Smooth muscle cell (in vitro differentiated cells): ENCODE results near the gene RPS15. TPM values are rescaled to one million over a fixed set of nuclear protein-coding genes. Genes with fewer than 3 reads are reported as not detected.

ENCODE experiments used
- DNase-seq: peaks from one replicate; lab custom pipeline; 2025; ENCODE audit not compliant: unreplicated experiment; lab: John Stamatoyannopoulos, UW
- H2AFZ ChIP-seq: fragments of 200-600 bp; sonication (generic); 2 replicates; pipeline ENCODE4 v1.6.0; 2016; ENCODE audit warnings: antibody characterized with exemption, low read depth, mild to moderate bottlenecking
- H3F3A ChIP-seq: fragments of 200-600 bp; sonication (generic); 2 replicates; pipeline ENCODE4 v1.6.0; 2017; ENCODE audit warnings: antibody characterized with exemption, low read depth
- H3K27ac ChIP-seq: fragments of 200-600 bp; sonication (generic); 2 replicates; pipeline ENCODE4 v1.5.1; 2016; ENCODE audit warnings: low read depth, mild to moderate bottlenecking
- H3K27me3 ChIP-seq: fragments of 200-600 bp; sonication (generic); 2 replicates; pipeline ENCODE4 v1.6.1; 2016; ENCODE audit warnings: low read depth, mild to moderate bottlenecking
- H3K36me3 ChIP-seq: fragments of 200-600 bp; sonication (generic); 2 replicates; pipeline ENCODE4 v1.5.1; 2016; ENCODE audit warnings: low read depth
- H3K4me1 ChIP-seq: fragments of 200-600 bp; sonication (generic); 2 replicates; pipeline ENCODE4 v1.5.1; 2016; ENCODE audit warnings: low read depth
- H3K4me2 ChIP-seq: fragments of 200-600 bp; sonication (generic); 2 replicates; pipeline ENCODE4 v1.6.0; 2016; ENCODE audit warnings: mild to moderate bottlenecking
- H3K4me3 ChIP-seq: fragments of 200-600 bp; sonication (generic); 2 replicates; pipeline ENCODE4 v1.5.1; 2016; ENCODE audit warnings: mild to moderate bottlenecking
- H3K79me2 ChIP-seq: fragments of 200-600 bp; sonication (generic); 2 replicates; pipeline ENCODE4 v1.6.0; 2016; ENCODE audit warnings: low read depth, mild to moderate bottlenecking
- H3K9ac ChIP-seq: fragments of 200-600 bp; sonication (generic); 2 replicates; pipeline ENCODE4 v1.6.0; 2016; ENCODE audit warnings: low read depth
- H3K9me3 ChIP-seq: fragments of 200-600 bp; sonication (generic); replicated peaks from 2 replicates; pipeline ENCODE4 v1.5.1; 2016; ENCODE audit warnings: low read depth
- H4K20me1 ChIP-seq: fragments of 200-600 bp; sonication (generic); 2 replicates; pipeline ENCODE4 v1.6.0; 2016; ENCODE audit warnings: low read depth
- WGBS: methylation state at CpG from one replicate; pipeline ENCODE4 v1.1.7; 2016; ENCODE audit warnings: low lambda C conversion rate; 5-methylcytosine and 5-hydroxymethylcytosine counted together
- polyA plus RNA-seq: library from polyadenylated mRNA; unstranded; fragments of >200 nt; fragmentation: Nextera tagmentation; extraction: Ambion mirVana; gene quantifications from 2 replicates; pipeline ENCODE4 v1.2.1, GENCODE V29; 2016
- total RNA-seq: library from RNA; depleted of rRNA; stranded (reverse); fragments of >200 nt; gene quantifications from 2 replicates; pipeline ENCODE4 v1.2.3, GENCODE V29; 2014
- TF ChIP-seq, protein P1 (sequence below): fragments of 200-600 bp; sonication (generic); IDR thresholded peaks from 2 replicates; pipeline ENCODE4 v1.5.1; 2017; ENCODE audit warnings: borderline replicate concordance, mild to moderate bottlenecking, antibody characterized with exemption; ENCODE audit not compliant: insufficient read depth, poor library complexity, severe bottlenecking

RPS15 gene
- total and polyA plus RNA-seq, 2 experiments from 2014 or later: 1,180 to 2,744 TPM

DNA sequence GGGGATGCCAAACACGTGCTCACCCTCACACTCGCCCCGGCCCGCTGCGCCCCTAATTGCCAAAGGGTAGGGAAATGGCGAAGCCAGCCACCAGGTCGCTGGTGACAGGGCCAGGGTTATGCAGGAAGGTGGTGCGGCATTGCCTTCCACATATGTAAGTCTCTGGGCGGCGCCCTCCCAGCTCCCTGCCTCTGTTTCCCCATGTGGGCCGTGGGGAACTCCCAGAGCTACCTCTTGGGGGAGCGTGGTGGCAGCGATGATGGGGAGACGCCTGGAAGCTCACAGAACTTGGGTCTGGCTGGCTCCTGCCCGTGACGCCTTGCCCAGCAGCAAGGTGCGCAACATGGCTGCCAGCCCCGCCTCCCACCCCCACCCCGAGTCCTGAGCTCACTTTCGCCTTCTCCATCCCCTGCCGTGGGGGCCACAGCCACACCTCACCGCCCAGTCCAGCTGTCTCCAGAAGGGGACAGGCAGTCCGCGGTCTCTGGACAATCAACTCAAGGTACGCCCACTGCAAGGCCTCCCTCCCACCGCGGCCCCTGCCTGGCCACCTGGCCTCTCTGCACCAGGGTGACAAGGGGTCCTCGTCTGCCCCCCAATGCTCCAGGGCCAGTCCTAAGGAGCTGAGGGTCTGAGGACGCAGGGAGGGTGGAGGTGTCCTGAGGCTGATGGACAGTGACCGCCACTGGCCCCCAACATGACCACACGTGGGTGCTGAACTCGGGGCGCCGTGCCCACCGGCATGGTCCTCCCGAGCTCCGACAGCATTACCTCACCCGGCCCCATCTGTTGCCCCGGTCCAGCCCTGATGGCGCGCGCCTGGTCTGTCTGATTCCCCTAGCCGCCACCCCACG, 34.3 kb downstream of the RPS15 start:
- H3K27me3 ChIP-seq: peaks cover 61% of the 10 kb centered on the region
- no peak overlapping the region for H3K27ac ChIP-seq
- H3K4me2 ChIP-seq: no peak overlapping the region
- no peak overlapping the region for H3K4me3 ChIP-seq
- no peaks in the 10 kb centered on the region for H3F3A ChIP-seq
- H3K36me3 ChIP-seq: no peaks in the 10 kb centered on the region
- WGBS: 79% methylated on average over 30 of the region's 44 CpGs
- H2AFZ ChIP-seq: no peak overlapping the region
- no peak overlapping the region for H3K9ac ChIP-seq
- no peaks in the 10 kb centered on the region for H3K9me3 ChIP-seq
- peaks cover 21% of the 10 kb centered on the region for H3K4me1 ChIP-seq
- peaks cover 4% of the 10 kb centered on the region for H3K79me2 ChIP-seq
- TF ChIP-seq, protein P1, sequence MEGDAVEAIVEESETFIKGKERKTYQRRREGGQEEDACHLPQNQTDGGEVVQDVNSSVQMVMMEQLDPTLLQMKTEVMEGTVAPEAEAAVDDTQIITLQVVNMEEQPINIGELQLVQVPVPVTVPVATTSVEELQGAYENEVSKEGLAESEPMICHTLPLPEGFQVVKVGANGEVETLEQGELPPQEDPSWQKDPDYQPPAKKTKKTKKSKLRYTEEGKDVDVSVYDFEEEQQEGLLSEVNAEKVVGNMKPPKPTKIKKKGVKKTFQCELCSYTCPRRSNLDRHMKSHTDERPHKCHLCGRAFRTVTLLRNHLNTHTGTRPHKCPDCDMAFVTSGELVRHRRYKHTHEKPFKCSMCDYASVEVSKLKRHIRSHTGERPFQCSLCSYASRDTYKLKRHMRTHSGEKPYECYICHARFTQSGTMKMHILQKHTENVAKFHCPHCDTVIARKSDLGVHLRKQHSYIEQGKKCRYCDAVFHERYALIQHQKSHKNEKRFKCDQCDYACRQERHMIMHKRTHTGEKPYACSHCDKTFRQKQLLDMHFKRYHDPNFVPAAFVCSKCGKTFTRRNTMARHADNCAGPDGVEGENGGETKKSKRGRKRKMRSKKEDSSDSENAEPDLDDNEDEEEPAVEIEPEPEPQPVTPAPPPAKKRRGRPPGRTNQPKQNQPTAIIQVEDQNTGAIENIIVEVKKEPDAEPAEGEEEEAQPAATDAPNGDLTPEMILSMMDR: no peak
- H4K20me1 ChIP-seq: peaks cover 97% of the 10 kb centered on the region
- no peak for DNase-seq

DNA sequence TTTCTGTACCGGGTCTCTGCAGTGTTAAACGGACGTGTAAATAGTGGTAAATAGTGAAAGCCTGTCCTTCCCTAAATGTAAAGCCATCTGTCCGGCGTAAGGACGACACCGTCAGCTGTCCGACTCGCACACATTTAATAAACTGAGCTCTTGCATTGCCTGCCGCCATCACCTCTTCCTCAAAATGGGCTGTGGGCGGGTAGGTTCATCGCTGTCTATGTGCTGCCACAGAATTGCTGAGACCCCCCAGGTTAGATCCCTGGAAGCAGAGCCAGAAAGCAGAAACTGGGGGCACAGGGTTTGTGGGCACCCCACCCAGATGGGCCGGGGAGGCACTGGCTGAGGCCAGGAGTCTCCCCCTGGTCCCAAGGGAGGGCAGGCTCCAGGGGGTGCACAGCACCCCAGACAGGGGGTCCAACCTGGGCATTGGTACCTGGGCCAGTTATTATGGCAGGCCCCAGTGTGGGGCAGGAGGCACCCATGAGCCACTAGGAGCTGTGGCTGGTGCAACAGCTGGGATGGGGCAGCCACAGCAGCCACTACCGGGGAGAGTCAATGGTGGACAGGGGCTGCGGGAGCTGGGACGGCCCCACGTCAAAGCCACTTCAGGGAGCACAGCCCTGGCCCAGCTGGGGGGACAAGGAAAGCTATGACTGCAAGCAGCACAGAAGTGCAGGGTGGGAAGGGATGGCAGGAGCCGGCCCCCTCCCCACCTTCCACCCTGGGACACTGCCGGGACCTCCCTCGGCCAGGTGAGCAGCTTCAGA, 35.1 kb downstream of the RPS15 start:
- no peak overlapping the region for H3K4me2 ChIP-seq
- WGBS: 83% methylated on average over 20 of the region's 20 CpGs
- TF ChIP-seq, protein P1: no peak
- peaks cover 12% of the 10 kb centered on the region for H3K79me2 ChIP-seq
- DNase-seq: no peak
- H3K27ac ChIP-seq: no peak overlapping the region
- peaks cover 13% of the 10 kb centered on the region for H3K4me1 ChIP-seq
- H3K9me3 ChIP-seq: no peaks in the 10 kb centered on the region
- no peak overlapping the region for H3K9ac ChIP-seq
- H3K36me3 ChIP-seq: no peaks in the 10 kb centered on the region
- no peak overlapping the region for H2AFZ ChIP-seq
- H3F3A ChIP-seq: no peaks in the 10 kb centered on the region
- H3K4me3 ChIP-seq: no peak overlapping the region
- peaks cover 53% of the 10 kb centered on the region for H3K27me3 ChIP-seq
- H4K20me1 ChIP-seq: peaks cover 97% of the 10 kb centered on the region

DNA sequence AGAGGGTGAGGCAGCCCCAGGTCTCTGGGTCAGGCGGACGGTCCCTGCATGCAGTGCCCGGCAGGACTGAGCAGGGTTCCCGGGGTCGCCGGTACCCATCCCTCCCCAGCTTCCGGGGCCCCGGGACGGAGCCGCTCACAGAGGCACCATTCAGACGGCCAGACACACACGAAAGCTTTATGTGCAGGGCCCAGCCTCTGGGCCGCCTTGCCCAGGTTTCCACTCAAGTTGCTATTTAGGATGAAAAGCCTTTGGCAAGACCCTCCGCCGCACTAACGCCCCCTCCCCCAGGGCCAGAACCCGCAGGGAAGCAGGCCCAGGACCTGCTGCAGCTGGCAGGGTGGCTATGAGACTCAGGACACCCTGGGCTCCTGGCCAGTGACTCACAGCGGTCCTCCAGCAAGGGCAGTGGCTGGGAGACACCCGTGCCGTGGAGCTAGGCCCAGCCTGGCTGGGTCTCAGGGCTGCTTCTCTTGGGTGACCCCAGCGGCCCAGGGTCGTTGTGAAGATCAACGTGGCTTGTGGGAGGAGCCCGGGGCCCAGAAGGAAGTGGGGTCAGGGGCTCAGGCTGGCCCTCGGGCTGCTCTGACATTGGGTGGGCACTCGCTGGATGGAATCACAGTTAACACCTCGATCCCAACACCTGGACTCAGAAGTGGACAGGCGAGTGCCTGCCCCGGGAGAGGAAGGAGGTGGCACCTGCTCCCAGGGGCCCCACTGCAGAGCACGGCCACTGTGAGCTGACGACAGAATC, 36.0 kb downstream of the RPS15 start:
- H3K36me3 ChIP-seq: no peaks in the 10 kb centered on the region
- no peak for DNase-seq
- peaks cover 19% of the 10 kb centered on the region for H3K79me2 ChIP-seq
- WGBS: 87% methylated on average over 30 of the region's 31 CpGs
- no peak overlapping the region for H3K9ac ChIP-seq
- no peak overlapping the region for H2AFZ ChIP-seq
- peaks cover 44% of the 10 kb centered on the region for H3K27me3 ChIP-seq
- peaks cover 12% of the 10 kb centered on the region for H3K4me1 ChIP-seq
- TF ChIP-seq, protein P1: no peak
- H3K4me2 ChIP-seq: no peak overlapping the region
- no peaks in the 10 kb centered on the region for H3K9me3 ChIP-seq
- no peaks in the 10 kb centered on the region for H3F3A ChIP-seq
- peaks cover 91% of the 10 kb centered on the region for H4K20me1 ChIP-seq
- no peak overlapping the region for H3K27ac ChIP-seq
- H3K4me3 ChIP-seq: no peak overlapping the region
